HFFc6 (cell line): Measurements from ENCODE around the gene KDM1B. TPM values are rescaled to one million over a fixed set of nuclear protein-coding genes. Genes with fewer than 3 reads are reported as not detected.

ENCODE experiments used
- DNase-seq: peaks from one replicate; pipeline ENCODE4 v3.0.0-alpha.2; 2018
- H3K27ac Mint-ChIP-seq: 2 replicates; pipeline ENCODE4 v1.8.0; 2020; ENCODE audit warnings: mild to moderate bottlenecking, mixed read lengths
- H3K27me3 Mint-ChIP-seq: 2 replicates; pipeline ENCODE4 v1.8.0; 2021; ENCODE audit warnings: mild to moderate bottlenecking, moderate library complexity, mixed read lengths; ENCODE audit not compliant: insufficient read depth
- H3K36me3 Mint-ChIP-seq: 2 replicates; pipeline ENCODE4 v1.8.0; 2021; ENCODE audit warnings: low read depth, mixed read lengths
- H3K4me1 Mint-ChIP-seq: 2 replicates; pipeline ENCODE4 v1.8.0; 2020; ENCODE audit warnings: low read depth, mixed read lengths
- H3K4me3 Mint-ChIP-seq: 2 replicates; pipeline ENCODE4 v1.8.0; 2020; ENCODE audit warnings: mild to moderate bottlenecking, moderate library complexity, mixed read lengths
- H3K9me3 Mint-ChIP-seq: 2 replicates; pipeline ENCODE4 v1.8.0; 2020; ENCODE audit warnings: mild to moderate bottlenecking, mixed read lengths
- CTCF ChIP-seq: fragments of 200-600 bp; sonication (generic); IDR thresholded peaks from 2 replicates; pipeline ENCODE4 v1.5.0; 2021; ENCODE audit warnings: antibody characterized with exemption, mild to moderate bottlenecking
- total RNA-seq, 6 experiments: library from RNA; stranded (reverse); fragmentation: NEBNext Ultra II Directional; extraction: Animal tissue kit (Norgen Biotek cat#: 25700); gene quantifications; 2 replicates in 1 of 6; 3 replicates in 5 of 6; pipeline ENCODE4 v1.2.3, GENCODE V29; 2021

The KDM1B gene
- total RNA-seq, 6 experiments from 2014 or later, result 17.4 to 20.9 (median 19.1) TPM

DNA sequence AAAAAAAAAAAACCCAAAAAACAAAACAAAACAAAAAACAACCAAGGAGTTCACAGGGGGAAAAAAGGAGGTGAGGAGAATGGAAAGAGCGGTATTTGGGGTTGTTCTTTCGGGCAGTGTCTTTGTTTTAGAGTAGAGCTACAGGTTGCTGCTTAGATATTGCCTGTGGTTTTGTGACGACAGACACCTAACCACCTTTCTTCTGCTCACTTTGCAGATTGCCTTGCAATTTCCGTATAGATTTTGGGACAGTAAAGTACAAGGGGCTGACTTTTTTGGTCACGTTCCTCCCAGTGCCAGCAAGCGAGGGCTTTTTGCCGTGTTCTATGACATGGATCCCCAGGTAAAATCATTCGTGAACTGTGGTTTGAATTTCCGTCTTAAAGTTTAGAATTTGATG lies 58.2 kb downstream of the KDM1B start:
- Mint-ChIP-seq H3K4me1 (peaks cover 27% of the 10 kb centered on the region), H3K27me3 (peaks cover 2% of the 10 kb centered on the region; the same call in 1 of the 2 replicates), H3K9me3 (no peaks in the 10 kb centered on the region), H3K4me3 (no peak overlapping the region), H3K27ac (no peak overlapping the region), H3K36me3 (peaks cover 33% of the 10 kb centered on the region)
- no peak for DNase-seq
- no peak for TF ChIP-seq CTCF

GRCh38 chr6:18214003-18214402 lies 58.8 kb downstream of the KDM1B start:
- no peak overlapping the region; the same call in 1 of the 2 replicates for H3K27ac Mint-ChIP-seq
- no peak for DNase-seq
- peaks cover 27% of the 10 kb centered on the region for H3K4me1 Mint-ChIP-seq
- TF ChIP-seq CTCF, result no peak
- H3K36me3 Mint-ChIP-seq, result peaks cover 39% of the 10 kb centered on the region
- H3K27me3 Mint-ChIP-seq, result peaks cover 2% of the 10 kb centered on the region; the same call in 1 of the 2 replicates
- no peak overlapping the region for H3K4me3 Mint-ChIP-seq
- no peaks in the 10 kb centered on the region for H3K9me3 Mint-ChIP-seq

DNA sequence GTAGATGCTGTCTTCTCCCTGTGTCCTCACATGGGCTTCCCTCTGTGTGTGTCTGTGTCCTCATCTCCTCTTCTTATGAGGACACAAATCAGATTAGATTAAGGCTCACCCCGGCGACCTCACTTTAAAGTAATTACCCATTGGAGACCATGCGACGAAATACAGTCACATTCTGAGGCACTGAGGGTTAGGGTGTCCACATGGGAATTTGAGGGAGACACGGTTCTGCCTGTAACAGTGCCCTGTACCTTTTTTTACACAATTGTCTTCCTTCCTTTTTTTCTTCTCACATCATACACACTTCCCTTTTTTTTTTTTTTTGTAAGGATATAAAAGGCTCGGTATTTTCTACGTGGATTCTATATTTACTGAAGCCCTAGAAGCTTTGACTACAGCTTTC lies 60.2 kb downstream of the KDM1B start:
- DNase-seq, result no peak
- no peak overlapping the region for H3K4me3 Mint-ChIP-seq
- no peaks in the 10 kb centered on the region for H3K9me3 Mint-ChIP-seq
- no peak for TF ChIP-seq CTCF
- peak overlapping the region; percentile 75 for H3K27ac Mint-ChIP-seq
- H3K27me3 Mint-ChIP-seq, result peaks cover 2% of the 10 kb centered on the region; the same call in 1 of the 2 replicates
- peaks cover 49% of the 10 kb centered on the region for H3K36me3 Mint-ChIP-seq
- H3K4me1 Mint-ChIP-seq, result peaks cover 27% of the 10 kb centered on the region

DNA sequence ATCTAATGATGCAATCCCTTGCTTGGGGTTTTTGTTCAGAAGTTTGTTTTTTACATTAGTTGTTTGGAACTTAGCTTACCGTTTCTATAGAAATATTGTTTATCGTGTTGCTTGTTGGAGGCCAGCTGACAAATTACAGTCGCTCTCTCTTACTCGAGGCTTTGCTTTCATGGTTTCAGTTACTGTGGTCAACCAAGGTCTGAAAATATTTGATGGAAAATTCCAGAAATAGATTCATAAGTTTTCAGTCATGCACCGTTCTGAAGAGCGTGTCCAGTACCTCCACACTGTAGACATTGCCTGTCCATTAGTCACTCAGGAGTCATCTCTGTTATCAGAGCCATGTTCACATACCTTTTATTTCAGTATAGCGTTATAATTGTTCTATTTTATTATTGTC lies 61.2 kb downstream of the KDM1B start:
- peaks cover 57% of the 10 kb centered on the region for H3K36me3 Mint-ChIP-seq
- no peak overlapping the region; the same call in 1 of the 2 replicates for H3K4me3 Mint-ChIP-seq
- peaks cover 4% of the 10 kb centered on the region for H3K27me3 Mint-ChIP-seq
- H3K4me1 Mint-ChIP-seq, result peaks cover 34% of the 10 kb centered on the region
- TF ChIP-seq CTCF, result no peak
- H3K27ac Mint-ChIP-seq, result peak overlapping the region; percentile 75
- peak; percentile 71 for DNase-seq
- no peaks in the 10 kb centered on the region for H3K9me3 Mint-ChIP-seq

GRCh38 chr6:18218233-18218632 lies 63.0 kb downstream of the KDM1B start:
- Mint-ChIP-seq H3K4me1 (peaks cover 35% of the 10 kb centered on the region), H3K36me3 (peaks cover 65% of the 10 kb centered on the region), H3K27ac (no peak overlapping the region), H3K27me3 (peaks cover 4% of the 10 kb centered on the region), H3K9me3 (no peaks in the 10 kb centered on the region), H3K4me3 (no peak overlapping the region)
- no peak for DNase-seq
- TF ChIP-seq CTCF, result no peak

DNA sequence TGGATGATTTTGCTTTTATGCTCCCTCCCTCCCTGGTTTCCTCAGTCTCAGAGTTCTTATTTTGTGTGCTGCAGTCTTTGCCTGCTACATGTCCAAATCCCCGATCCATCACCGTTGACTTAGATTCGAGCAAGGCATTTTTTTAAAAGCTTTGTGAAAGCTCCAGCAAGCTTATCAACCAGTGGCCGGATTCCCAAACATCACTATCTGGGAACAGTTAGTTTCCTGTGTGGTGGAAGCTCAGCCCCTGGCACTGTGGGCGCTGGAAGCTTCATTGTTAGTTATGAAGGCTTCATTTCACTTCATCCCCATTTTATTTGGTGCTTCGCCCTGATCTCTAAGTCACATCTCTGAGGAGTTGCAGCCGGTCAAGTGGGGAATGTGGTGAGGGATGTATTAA lies 64.4 kb downstream of the KDM1B start:
- H3K36me3 Mint-ChIP-seq, result peaks cover 56% of the 10 kb centered on the region
- H3K4me1 Mint-ChIP-seq, result peaks cover 35% of the 10 kb centered on the region
- H3K27ac Mint-ChIP-seq, result no peak overlapping the region
- H3K4me3 Mint-ChIP-seq, result no peak overlapping the region
- no peak for DNase-seq
- peaks cover 4% of the 10 kb centered on the region for H3K27me3 Mint-ChIP-seq
- no peaks in the 10 kb centered on the region for H3K9me3 Mint-ChIP-seq
- TF ChIP-seq CTCF, result no peak
